GM12874 (cell line): ENCODE data around the gene CAGE1.

ENCODE experiments used
- CTCF ChIP-seq: IDR thresholded peaks from 2 replicates; pipeline ENCODE4 v1.5.1; 2011; ENCODE audit warnings: low read depth, mild to moderate bottlenecking, control low read depth, low read length, moderate library complexity; ENCODE audit not compliant: insufficient read depth

CAGE1 gene

GRCh38 chr6:7290079-7290478 lies 99.5 kb downstream of the CAGE1 start:
- TF ChIP-seq CTCF = no peak

- TF ChIP-seq CTCF = no peak
These were observed 104.1 kb downstream of the CAGE1 start for GRCh38 chr6:7285416-7285815.

GRCh38 chr6:7283676-7284075 lies 105.9 kb downstream of the CAGE1 start:
- TF ChIP-seq CTCF = no peak

GRCh38 chr6:7282097-7282906 lies 107.2 kb downstream of the CAGE1 start:
- no peak for TF ChIP-seq CTCF
